Raji (cell line): Measurements from ENCODE around the gene ADGRG1.

Experiments used
- POLR2A ChIP-seq: IDR thresholded peaks from 2 replicates; pipeline ENCODE4 v1.6.1; 2011; ENCODE audit warnings: low read depth, low read length, control low read depth; ENCODE audit not compliant: insufficient read depth

Gene ADGRG1

DNA sequence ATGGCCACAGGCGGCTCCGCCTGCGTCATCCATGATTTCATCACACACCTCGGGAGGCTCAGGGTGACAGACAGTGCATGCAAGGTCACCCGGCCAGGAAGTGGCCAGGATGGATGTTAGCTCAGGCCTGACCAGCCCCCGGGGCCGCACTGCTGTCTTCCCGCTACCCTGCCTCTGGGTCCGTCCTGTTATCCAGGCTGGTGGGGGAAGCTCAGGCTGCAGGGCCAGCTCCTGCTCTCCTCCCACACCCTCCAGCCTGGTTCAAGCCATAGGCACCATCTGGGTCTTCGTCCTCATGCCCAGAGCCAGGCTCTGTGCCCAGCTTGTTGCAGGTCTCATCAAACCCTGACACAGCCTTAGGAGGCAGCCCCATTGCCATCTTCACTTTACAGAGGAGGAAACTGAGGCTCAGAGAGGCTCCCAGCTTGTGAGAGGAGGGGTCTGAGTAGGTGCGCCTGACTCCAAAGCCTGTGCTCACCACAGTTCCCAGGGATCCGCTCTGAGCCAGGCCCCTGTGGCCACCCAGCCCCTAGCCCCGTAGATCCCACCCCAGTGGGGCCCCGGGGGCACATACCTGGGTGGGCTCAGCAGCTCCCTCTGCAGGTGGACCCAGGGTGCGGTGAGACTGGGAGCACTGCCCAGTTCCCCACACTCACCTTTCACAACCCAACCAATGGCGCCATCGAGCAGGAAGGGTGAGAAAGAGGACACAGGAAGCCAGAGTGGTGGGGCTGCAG lies 39.3 kb downstream of the ADGRG1 start:
- no peak for TF ChIP-seq POLR2A

DNA sequence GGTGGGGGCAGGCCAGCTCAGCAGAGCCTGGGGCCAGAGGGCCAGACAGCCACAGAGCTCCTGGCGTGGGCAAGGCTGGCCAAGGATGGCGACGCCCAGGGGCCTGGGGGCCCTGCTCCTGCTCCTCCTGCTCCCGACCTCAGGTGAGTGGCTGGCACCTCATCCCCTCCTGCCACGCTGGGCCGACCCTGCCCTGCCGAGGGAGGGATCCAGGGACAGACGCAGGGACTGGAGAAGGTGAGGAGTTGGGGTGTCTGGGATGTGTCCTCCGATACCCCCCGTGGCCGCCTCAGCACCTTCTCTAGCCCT lies 39.8 kb downstream of the ADGRG1 start, which contains the start of gene ADGRG3:
Gene ADGRG3 (plus strand): TSS at position 44 of the 309 bp plus-strand sequence. CDS start 42 bp downstream, at position 86.
- TF ChIP-seq POLR2A, result no peak

DNA sequence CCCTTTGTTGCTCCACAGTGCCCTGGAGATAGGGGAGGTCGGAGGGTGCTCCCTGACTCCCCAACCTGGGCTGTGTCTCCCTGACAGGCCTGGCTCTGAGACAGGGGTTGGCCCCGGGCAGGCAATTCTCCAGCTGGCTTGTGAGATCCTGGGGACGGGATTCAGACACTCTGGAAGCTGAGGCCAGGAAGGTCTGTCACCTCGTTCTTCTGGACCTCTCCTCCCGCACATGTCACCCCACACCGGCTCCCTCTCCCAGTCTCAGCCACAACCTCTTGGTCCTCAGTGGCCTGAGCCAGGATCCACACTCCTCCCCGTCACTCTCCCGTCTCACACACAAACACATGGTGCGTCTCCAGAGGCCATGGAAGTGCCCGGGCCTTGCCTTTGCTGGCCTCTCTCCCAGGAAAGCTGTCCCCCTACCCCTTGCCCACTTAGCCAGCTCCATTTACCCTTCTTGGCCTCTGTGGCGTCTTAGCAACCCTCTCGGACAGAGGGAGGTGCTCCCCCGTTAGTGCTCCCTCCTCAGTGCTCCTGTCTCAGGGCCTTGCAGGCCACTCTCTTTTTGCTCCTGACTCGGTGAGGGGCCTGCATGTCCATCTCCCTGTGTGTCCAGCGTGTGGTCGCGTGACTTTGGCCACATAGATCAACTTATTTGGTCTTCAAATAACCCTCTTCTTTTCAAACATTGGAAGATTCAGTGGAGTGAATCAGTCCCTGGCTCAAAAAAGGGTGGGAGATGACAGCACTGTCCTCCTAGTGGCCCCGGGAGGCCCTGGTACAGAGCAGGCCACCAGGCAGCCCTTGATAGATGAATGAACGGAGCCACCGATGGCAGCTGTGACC lies 40.4 kb downstream of the ADGRG1 start:
- TF ChIP-seq POLR2A, result no peak

DNA sequence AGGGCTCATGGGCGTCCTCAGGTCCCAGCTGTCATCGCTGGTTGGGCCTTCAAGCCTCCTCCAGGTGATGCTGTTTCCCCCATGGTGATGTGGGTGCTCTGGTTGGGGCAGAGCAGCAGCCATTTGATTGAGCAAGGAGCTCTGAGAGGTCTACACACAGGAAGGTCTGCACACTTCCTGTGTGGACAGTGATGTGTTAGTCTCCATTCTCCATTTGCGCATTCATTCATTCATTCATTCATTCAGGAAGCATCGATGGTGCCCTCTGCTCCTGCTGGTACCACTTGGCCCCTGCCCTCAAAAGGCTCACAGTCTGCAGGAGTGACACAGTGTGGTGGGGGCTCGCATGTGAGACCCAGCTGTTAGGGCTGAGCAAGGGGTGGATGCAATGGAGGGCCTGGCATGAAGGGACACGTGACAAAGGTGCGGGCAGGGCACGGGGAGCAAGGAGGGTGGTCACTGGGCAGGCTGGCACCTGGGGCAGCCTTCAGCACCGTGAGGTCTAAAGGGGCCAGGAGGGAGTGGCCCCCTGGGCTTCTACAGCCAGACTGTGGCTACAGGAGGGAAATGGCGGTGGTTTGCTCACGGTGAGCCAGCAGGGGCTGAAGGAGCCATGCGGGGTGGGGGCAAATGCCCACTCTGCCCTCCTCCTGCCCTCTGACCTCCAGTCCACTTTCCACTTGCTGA lies 41.2 kb downstream of the ADGRG1 start:
- TF ChIP-seq POLR2A, result no peak

DNA sequence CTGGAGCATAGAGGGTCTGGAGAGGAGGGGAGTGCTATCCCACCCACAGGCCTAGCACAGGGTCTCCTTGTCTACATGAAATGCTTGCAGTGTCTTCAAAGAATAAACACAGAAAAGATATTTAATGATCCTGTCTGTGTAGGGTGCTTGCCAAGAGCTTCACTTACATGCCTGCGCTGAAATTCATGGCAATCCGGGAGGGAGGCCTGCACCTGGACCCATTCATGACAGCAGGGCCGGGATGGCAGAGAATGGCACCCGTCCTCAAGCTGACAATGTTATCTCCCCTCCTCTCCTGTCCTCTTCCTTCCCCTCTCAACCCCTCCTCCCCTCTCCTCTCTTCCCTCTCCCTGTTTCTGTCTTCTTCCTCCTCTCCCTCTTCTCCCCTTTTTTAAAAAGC lies 41.8 kb downstream of the ADGRG1 start:
- TF ChIP-seq POLR2A, result no peak

DNA sequence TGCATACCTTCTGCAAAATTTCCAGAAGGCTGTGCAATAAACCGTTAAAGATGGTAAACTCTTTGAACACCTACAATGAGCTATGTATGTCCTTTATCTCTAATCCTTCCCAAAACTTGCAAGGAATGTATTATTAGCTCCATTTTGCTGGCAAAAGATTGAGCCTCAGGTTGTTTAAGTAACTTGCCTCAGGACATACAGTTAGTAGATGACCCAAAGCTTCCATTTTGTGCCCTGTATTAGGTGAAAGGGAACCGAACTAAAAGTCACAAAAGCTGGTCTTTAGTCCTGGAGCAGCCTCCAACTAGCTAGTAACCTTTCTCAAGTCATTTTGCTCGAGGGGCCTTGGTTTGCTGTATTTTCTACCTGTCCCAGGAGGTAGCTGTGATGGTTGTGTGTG lies 44.0 kb downstream of the ADGRG1 start:
- TF ChIP-seq POLR2A, result no peak

DNA sequence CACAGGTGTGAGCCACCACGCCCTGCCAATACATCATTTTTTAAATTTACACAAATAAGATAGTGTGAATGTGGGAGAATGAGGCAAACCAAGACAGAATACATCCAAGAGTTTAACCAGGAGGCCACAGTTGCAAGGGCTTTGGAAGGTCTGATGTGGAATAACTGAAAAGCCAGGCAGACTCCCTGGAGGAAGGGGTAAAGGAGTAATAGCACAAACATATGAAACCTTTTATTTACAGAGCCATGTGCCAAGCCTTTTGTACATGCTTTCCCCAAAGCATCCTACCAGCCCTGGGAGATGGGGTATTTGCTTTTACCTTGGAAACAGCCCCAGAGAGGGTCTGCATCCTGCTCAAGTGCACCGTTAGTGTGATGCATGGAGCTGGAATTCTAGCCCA lies 44.4 kb downstream of the ADGRG1 start:
- TF ChIP-seq POLR2A, result no peak

DNA sequence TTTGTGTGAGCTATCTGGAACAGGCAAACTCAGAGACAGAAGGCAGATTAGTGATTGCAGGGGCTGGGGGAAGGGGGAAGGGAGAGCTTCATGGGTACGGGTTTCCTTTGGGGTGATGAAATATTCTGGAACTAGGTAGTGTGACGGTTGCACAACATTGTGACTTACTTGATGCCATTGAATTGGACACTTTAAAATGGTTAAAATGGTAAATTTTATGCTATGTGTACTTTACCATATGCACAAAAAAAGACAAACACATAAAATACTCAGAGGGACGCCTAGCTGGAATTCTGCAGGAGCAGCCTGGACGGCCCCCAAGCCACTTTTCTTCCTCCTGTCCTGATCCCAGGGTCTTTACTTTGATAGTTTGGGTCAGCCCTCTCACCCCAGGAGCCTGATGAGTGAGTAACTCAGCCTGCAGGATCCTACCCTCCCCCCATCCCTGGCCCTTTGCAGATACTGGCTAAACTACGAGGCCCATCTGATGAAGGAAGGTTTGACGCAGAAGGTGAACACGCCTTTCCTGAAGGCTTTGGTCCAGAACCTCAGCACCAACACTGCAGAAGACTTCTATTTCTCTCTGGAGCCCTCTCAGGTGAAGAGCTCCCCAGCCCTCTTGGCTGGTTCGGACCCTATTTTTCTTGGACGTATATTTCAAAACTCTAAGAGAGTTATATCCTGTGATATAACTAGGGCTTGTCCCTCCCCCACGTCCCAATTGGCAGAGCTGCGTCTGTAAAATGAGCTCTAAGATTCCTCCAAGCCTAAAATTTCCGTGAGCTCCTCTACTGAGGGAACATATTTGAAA lies 47.5 kb downstream of the ADGRG1 start:
- TF ChIP-seq POLR2A, result no peak

DNA sequence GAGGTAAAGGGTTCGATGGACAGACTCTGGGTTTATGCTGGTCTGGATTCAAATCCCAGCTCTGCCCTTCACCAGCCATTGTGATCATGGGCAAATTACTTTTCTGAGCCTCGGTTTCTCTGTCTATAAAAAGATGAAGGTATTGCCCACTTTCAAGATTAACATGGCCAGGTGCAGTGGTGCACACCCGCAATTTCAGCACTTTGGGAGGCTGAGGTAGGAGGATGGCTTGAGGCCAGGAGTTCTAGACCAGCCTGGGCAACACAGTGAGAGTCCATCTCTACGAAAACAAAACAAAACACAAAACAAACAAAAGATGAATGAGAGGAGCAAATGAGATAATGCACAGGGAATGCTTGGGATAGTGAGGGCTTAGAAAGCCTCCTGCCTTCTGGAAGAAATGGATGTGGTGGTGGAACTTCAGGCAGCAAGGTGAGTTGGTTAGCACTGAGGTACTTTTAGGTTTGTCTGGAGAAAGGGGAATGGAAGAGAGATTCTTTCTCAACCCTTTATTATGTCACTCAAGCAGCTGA lies 48.2 kb downstream of the ADGRG1 start:
- TF ChIP-seq POLR2A, result no peak

DNA sequence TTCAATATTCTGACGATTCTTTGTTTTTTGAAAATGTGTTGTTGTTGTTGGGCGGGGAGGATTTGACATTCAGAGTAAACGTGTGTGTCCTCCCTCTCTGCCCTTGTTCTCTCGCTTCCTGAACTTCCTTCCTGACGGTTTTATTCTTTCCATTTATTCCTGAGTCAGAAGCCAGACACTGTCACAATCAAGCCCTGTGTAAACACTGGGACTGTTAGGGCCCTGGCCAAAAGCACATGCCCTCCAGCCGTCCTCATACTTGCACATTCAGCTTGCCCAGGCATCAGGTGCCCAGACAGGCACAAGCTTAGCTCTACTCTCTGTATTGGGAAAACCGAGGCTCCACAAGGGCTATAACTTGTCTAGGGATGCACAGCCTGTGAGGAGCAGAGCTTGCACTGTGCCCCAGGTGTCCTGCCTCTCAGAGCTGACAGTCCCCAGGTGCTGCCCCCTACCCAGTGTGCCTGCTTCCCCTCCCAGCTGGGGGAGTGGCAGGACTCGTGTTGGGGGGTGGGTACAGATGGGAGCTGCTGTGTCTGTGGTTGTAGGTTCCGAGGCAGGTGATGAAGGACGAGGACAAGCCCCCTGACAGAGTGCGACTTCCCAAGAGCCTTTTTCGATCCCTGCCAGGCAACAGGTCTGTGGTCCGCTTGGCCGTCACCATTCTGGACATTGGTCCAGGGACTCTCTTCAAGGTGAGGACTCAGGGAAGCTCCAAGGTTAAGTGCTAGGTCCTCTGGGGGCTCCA lies 49.4 kb downstream of the ADGRG1 start:
- no peak for TF ChIP-seq POLR2A

DNA sequence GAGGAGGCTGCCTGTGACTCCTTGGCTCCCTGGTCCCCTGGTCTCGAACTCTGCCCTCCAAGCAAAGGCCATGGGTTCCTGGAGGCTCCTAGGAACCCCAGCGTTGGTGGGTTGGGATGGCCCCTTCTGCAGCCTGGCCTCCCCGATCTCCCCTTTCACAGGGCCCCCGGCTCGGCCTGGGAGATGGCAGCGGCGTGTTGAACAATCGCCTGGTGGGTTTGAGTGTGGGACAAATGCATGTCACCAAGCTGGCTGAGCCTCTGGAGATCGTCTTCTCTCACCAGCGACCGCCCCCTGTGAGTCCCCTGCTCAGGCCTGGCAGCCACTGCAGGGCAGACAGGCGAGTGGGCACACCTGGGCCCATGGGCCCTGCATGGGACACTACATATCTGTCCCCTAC lies 50.6 kb downstream of the ADGRG1 start:
- TF ChIP-seq POLR2A, result no peak

DNA sequence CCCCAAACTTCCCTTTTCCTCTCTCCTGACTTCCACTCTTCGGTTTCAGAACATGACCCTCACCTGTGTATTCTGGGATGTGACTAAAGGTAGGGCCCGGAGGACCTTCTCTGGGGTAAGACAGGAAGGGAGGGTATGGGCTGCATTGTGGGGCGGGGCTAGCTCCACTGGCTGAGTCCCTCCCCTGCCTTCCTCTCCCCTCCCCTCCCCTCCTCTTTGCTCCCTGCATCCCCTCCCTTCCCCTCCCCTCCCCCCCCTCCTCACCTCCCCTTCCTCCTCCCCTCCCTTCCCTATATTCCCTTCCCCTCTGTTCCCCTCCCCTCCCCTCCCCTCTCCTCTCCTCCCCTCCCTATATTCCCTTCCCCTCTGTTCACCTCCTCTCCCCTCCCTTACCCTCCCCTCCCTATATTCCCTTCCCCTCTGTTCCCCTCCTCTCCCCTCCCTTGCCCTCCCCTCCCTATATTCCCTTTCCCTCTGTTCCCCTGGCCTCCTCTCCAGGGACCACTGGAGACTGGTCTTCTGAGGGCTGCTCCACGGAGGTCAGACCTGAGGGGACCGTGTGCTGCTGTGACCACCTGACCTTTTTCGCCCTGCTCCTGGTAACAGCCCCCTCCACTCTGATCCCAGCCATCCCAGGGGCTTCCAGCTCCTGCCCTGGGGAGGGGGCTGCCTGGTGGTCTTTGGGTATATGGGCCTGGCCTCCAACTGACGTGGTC lies 51.5 kb downstream of the ADGRG1 start:
- TF ChIP-seq POLR2A, result no peak

DNA sequence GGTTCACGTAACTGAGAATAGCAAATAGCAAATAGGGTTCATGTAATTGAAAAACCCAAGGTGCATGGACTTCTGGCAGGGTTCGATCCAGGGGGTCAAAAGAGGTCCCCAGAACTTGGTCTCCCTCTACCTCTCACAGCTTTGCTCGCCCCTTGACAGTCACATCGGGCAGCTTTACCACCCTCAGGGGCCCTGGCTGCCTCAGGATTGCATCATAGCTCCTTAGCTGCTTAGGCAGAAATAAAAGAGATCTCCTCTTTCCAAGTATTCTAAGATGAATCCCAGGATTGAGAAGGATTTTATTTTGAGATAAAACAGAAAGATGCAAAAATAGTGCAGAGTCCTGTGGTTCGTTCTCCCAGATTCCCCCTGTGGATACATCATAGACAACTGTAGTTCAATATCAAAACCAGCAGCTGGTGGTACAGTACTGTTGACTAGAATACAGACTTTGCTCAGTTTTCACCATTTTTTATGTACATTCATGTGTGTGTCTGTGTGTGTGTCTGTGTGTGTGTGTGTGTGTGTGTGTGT lies 52.5 kb downstream of the ADGRG1 start:
- no peak for TF ChIP-seq POLR2A
